HepG2 (cell line): ENCODE measurements around the gene MT1A. TPM values are rescaled to one million over a fixed set of nuclear protein-coding genes. Genes with fewer than 3 reads are reported as not detected.

Source experiments
- DMAP1 ChIP-seq: IDR thresholded peaks from 2 replicates; pipeline ENCODE4 v1.6.1; 2016
- ISX ChIP-seq: sonication (generic); formaldehyde crosslinking; conservative IDR thresholded peaks from 2 replicates; pipeline ENCODE4 v1.5.0; 2020; ENCODE audit warnings: missing genetic modification reagents
- KLF13 ChIP-seq: sonication (generic); formaldehyde crosslinking; IDR thresholded peaks from 2 replicates; pipeline ENCODE4 v1.4.0; 2020; ENCODE audit warnings: mild to moderate bottlenecking, missing genetic modification reagents
- MTA1 ChIP-seq: sonication (generic); formaldehyde crosslinking; IDR thresholded peaks from 2 replicates; pipeline ENCODE4 v1.4.0; 2020; ENCODE audit warnings: missing genetic modification reagents, mild to moderate bottlenecking, borderline replicate concordance
- NFE2L2 ChIP-seq: fragments of 150-350 bp; IDR thresholded peaks from 2 replicates; pipeline ENCODE4 v1.6.1; 2014; ENCODE audit warnings: low read length
- PRDM10 ChIP-seq: sonication (generic); formaldehyde crosslinking; IDR thresholded peaks from 2 replicates; pipeline ENCODE4 v1.4.0; 2020; ENCODE audit warnings: low read depth, missing genetic modification reagents
- RAD51 ChIP-seq: fragments of 450-650 bp; IDR thresholded peaks from 2 replicates; pipeline ENCODE4 v1.6.1; 2016; ENCODE audit warnings: borderline replicate concordance
- TGIF2 ChIP-seq: IDR thresholded peaks from 2 replicates; pipeline ENCODE4 v1.6.1; 2016; ENCODE audit warnings: control low read depth, missing compliant biosample characterization
- ZBTB46 ChIP-seq: sonication (generic); formaldehyde crosslinking; IDR thresholded peaks from 2 replicates; pipeline ENCODE4 v1.4.0; 2020; ENCODE audit warnings: mild to moderate bottlenecking, missing genetic modification reagents, borderline replicate concordance
- ZFYVE20 ChIP-seq: sonication (generic); formaldehyde crosslinking; IDR thresholded peaks from 2 replicates; pipeline ENCODE4 v1.8.0; 2023; ENCODE audit warnings: low read depth, mild to moderate bottlenecking, moderate library complexity, missing genetic modification reagents, borderline replicate concordance
- ZNF562 ChIP-seq: sonication (generic); formaldehyde crosslinking; IDR thresholded peaks from 2 replicates; pipeline ENCODE4 v1.8.0; 2022; ENCODE audit warnings: missing genetic modification reagents, borderline replicate concordance
- ZNF605 ChIP-seq: sonication (generic); formaldehyde crosslinking; IDR thresholded peaks from 2 replicates; pipeline ENCODE4 v1.8.0; 2022; ENCODE audit warnings: mild to moderate bottlenecking, missing genetic modification reagents
- ZNF878 ChIP-seq: sonication (generic); formaldehyde crosslinking; IDR thresholded peaks from 2 replicates; pipeline ENCODE4 v1.8.1; 2023; ENCODE audit warnings: mild to moderate bottlenecking, missing genetic modification reagents, moderate library complexity
- polyA plus RNA-seq, 8 experiments: library from polyadenylated mRNA; depleted of rRNA in 3 of 8; stranded (reverse) in 7 of 8; unstranded in 1 of 8; fragments of >200 nt; fragmentation: Illumina TruSeq in 4 of 8; extraction: Trizol in 4 of 8; gene quantifications; 2 replicates each; pipeline versions ENCODE4 v1.2.1 to v1.2.3, GENCODE V29; 2011 to 2016; ENCODE audit warnings: low read depth in 4 of 8, missing spikeins in 1 of 8, mixed read lengths in 1 of 8; ENCODE audit not compliant: insufficient read depth in 1 of 8
- total RNA-seq, 5 experiments: library from RNA; depleted of rRNA; stranded (reverse); fragments of >200 nt; fragmentation: Illumina TruSeq; extraction: Trizol; gene quantifications; 2 replicates each; pipeline ENCODE4 v1.2.3, GENCODE V29; 2016; ENCODE audit warnings: low read depth in 1 of 5
- TF ChIP-seq, protein P1 (sequence below): sonication (generic); formaldehyde crosslinking; IDR thresholded peaks from 2 replicates; pipeline ENCODE4 v1.5.0; 2020; ENCODE audit warnings: missing genetic modification reagents
- TF ChIP-seq, protein P2 (sequence below): conservative IDR thresholded peaks from 2 replicates; pipeline ENCODE4 v1.6.1; 2018; ENCODE audit warnings: missing genetic modification reagents
- TF ChIP-seq, protein P3 (sequence below): sonication (generic); formaldehyde crosslinking; IDR thresholded peaks from 2 replicates; pipeline ENCODE4 v1.4.0; 2020; ENCODE audit warnings: missing genetic modification reagents, borderline replicate concordance
- TF ChIP-seq, protein P4 (sequence below): sonication (generic); formaldehyde crosslinking; IDR thresholded peaks from 2 replicates; pipeline ENCODE4 v1.5.0; 2020; ENCODE audit warnings: mild to moderate bottlenecking, missing genetic modification reagents, borderline replicate concordance

MT1A gene
- total and polyA plus RNA-seq, 2 of the 13 experiments (the other 11 are each of a cell fraction or from before 2014, with no cell fraction given), result 8.3 to 10.4 TPM

DNA sequence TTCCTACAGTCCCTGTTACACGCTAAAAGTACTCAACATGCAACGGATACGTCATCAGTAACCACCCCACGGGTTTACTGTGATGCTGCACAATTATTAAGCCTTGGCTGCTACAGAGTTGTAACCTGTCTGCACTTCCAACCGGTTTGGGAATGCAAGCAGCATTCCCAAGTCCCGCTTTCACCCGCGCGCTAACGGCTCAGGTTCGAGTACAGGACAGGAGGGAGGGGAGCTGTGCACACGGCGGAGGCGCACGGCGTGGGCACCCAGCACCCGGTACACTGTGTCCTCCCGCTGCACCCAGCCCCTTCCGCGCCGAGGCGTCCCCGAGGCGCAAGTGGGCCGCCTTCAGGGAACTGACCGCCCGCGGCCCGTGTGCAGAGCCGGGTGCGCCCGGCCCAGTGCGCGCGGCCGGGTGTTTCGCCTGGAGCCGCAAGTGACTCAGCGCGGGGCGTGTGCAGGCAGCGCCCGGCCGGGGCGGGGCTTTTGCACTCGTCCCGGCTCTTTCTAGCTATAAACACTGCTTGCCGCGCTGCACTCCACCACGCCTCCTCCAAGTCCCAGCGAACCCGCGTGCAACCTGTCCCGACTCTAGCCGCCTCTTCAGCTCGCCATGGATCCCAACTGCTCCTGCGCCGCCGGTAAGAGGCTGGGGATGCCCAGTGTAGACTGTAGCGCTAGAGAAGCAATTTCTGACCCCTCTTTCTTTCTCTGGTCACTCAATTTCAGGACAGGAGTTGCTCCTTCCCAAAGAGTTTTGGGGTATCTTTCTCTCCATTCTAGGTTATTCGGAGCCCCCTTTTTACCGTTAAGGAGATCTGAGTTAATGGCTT is 30.2 kb upstream of the MT1A start, which contains the start of gene MT2A (continued):
- TF ChIP-seq PRDM10 (CRISPR knock-in tag) (no peak; the same call in 1 of the 2 replicates), TGIF2 (CRISPR knock-in tag) (0 out of 2 replicates have a peak, but pooled peaks have one; percentile 20), KLF13 (peak; percentile 52; the same call in 1 of the 2 replicates), ZNF605 (CRISPR knock-in tag) (0 out of 2 replicates have a peak, but pooled peaks have one; percentile 2), ZFYVE20 (no peak), DMAP1 (CRISPR knock-in tag) (peak; percentile 64), ZNF562 (CRISPR knock-in tag) (peak; percentile 50; the same call in 1 of the 2 replicates), MTA1 (CRISPR knock-in tag) (no peak), ZNF878 (CRISPR knock-in tag) (no peak; the same call in none of the 2 replicates), NFE2L2 (peak; percentile 61; the same call in 1 of the 2 replicates), ISX (CRISPR knock-in tag) (peak; percentile 92), RAD51 (no peak), ZBTB46 (CRISPR knock-in tag) (no peak)
- TF ChIP-seq, protein P1, sequence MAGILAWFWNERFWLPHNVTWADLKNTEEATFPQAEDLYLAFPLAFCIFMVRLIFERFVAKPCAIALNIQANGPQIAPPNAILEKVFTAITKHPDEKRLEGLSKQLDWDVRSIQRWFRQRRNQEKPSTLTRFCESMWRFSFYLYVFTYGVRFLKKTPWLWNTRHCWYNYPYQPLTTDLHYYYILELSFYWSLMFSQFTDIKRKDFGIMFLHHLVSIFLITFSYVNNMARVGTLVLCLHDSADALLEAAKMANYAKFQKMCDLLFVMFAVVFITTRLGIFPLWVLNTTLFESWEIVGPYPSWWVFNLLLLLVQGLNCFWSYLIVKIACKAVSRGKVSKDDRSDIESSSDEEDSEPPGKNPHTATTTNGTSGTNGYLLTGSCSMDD (CRISPR knock-in tag), result no peak; the same call in none of the 2 replicates
- TF ChIP-seq, protein P2, sequence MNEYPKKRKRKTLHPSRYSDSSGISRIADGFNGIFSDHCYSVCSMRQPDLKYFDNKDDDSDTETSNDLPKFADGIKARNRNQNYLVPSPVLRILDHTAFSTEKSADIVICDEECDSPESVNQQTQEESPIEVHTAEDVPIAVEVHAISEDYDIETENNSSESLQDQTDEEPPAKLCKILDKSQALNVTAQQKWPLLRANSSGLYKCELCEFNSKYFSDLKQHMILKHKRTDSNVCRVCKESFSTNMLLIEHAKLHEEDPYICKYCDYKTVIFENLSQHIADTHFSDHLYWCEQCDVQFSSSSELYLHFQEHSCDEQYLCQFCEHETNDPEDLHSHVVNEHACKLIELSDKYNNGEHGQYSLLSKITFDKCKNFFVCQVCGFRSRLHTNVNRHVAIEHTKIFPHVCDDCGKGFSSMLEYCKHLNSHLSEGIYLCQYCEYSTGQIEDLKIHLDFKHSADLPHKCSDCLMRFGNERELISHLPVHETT (CRISPR knock-in tag), result 0 out of 2 replicates have a peak, but pooled peaks have one; percentile 54
- TF ChIP-seq, protein P3, sequence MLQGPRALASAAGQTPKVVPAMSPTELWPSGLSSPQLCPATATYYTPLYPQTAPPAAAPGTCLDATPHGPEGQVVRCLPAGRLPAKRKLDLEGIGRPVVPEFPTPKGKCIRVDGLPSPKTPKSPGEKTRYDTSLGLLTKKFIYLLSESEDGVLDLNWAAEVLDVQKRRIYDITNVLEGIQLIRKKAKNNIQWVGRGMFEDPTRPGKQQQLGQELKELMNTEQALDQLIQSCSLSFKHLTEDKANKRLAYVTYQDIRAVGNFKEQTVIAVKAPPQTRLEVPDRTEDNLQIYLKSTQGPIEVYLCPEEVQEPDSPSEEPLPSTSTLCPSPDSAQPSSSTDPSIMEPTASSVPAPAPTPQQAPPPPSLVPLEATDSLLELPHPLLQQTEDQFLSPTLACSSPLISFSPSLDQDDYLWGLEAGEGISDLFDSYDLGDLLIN, result peak; percentile 69; the same call in 1 of the 2 replicates
- TF ChIP-seq, protein P4, sequence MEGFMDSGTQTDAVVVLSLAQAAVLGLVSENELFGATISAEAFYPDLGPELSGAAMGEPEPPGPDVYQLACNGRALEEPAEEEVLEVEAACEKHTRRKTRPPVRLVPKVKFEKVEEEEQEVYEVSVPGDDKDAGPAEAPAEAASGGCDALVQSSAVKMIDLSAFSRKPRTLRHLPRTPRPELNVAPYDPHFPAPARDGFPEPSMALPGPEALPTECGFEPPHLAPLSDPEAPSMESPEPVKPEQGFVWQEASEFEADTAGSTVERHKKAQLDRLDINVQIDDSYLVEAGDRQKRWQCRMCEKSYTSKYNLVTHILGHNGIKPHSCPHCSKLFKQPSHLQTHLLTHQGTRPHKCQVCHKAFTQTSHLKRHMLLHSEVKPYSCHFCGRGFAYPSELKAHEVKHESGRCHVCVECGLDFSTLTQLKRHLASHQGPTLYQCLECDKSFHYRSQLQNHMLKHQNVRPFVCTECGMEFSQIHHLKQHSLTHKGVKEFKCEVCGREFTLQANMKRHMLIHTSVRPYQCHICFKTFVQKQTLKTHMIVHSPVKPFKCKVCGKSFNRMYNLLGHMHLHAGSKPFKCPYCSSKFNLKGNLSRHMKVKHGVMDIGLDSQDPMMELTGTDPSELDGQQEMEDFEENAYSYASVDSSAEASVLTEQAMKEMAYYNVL (CRISPR knock-in tag), result peak; percentile 86
